Naive thymus-derived CD4-positive, alpha-beta T cell (primary cell): ENCODE data around the gene KDM4B. TPM values are rescaled to one million over a fixed set of nuclear protein-coding genes. Genes with fewer than 3 reads are reported as not detected.

Source experiments
- ATAC-seq: fragments of 150-1000 bp; cut with Tn5 transposase; 2 replicates; pipeline ENCODE4 v1.10.0; 2021; ENCODE audit warnings: mild to moderate bottlenecking, moderate library complexity
- CTCF ChIA-PET: fragments of 350-600 bp; sonication (Branson Sonifier 250); formaldehyde crosslinking; loops from one replicate; lab custom pipeline; 2021; ENCODE audit warnings: antibody characterized with exemption; lab: Charles Lee
- POLR2A ChIA-PET: fragments of 350-600 bp; sonication (Branson Sonifier 250); formaldehyde crosslinking; loops from one replicate; lab custom pipeline; 2021; ENCODE audit warnings: antibody characterized with exemption, inconsistent platforms; lab: Charles Lee
- DNase-seq, 9 donors: peaks; one replicate each; pipeline versions ENCODE4 v3.0.0 to v3.0.0-alpha.2; 2020 to 2022; ENCODE audit warnings: mixed read lengths in 1 of 9
- H3K27ac ChIP-seq: one replicate; pipeline ENCODE4 v1.7.0; 2013; ENCODE audit warnings: mild to moderate bottlenecking, low read depth, low read length, moderate library complexity
- H3K27me3 ChIP-seq, 2 donors: one replicate each; pipeline ENCODE4 v1.7.0; 2013; ENCODE audit warnings: low read length in 2 of 2, mild to moderate bottlenecking in 2 of 2, moderate library complexity in 2 of 2; ENCODE audit not compliant: control insufficient read depth in 2 of 2, insufficient read depth in 2 of 2
- H3K36me3 ChIP-seq, 3 experiments: 1 replicate in 2 of 3; 2 replicates in 1 of 3; pipeline ENCODE4 v1.7.0; 2013; ENCODE audit warnings: low read length in 3 of 3, mild to moderate bottlenecking in 3 of 3, moderate library complexity in 1 of 3; ENCODE audit not compliant: insufficient read depth in 3 of 3, control insufficient read depth in 2 of 3
- H3K4me1 ChIP-seq, 2 donors: one replicate each; pipeline ENCODE4 v1.7.0; 2013; ENCODE audit warnings: low read length in 2 of 2, mild to moderate bottlenecking in 2 of 2, moderate library complexity in 1 of 2; ENCODE audit not compliant: control insufficient read depth in 2 of 2, insufficient read depth in 2 of 2
- H3K4me3 ChIP-seq: 2 replicates; pipeline ENCODE4 v1.7.0; 2013; ENCODE audit warnings: mild to moderate bottlenecking, low read length
- H3K9me3 ChIP-seq, 3 experiments: 1 replicate in 2 of 3; 2 replicates in 1 of 3; pipeline ENCODE4 v1.7.0; 2013; ENCODE audit warnings: low read length in 3 of 3; ENCODE audit not compliant: control insufficient read depth in 2 of 3
- H3K27ac Mint-ChIP-seq, 9 donors: one replicate each; pipeline ENCODE4 v1.8.0; 2020 to 2022; ENCODE audit warnings: mixed read lengths in 9 of 9, mild to moderate bottlenecking in 8 of 9, moderate library complexity in 5 of 9, inconsistent platforms in 2 of 9
- H3K27me3 Mint-ChIP-seq, 5 donors: one replicate each; pipeline ENCODE4 v1.8.0; 2021 to 2022; ENCODE audit warnings: mixed read lengths in 5 of 5, mild to moderate bottlenecking in 1 of 5
- H3K36me3 Mint-ChIP-seq, 5 donors: one replicate each; pipeline ENCODE4 v1.8.0; 2020 to 2022; ENCODE audit warnings: mixed read lengths in 5 of 5, mild to moderate bottlenecking in 3 of 5, inconsistent platforms in 1 of 5
- H3K4me1 Mint-ChIP-seq, 7 donors: one replicate each; pipeline ENCODE4 v1.8.0; 2020 to 2022; ENCODE audit warnings: mixed read lengths in 7 of 7, mild to moderate bottlenecking in 3 of 7, inconsistent platforms in 1 of 7
- H3K4me3 Mint-ChIP-seq, 10 donors: one replicate each; pipeline ENCODE4 v1.8.0; 2020 to 2022; ENCODE audit warnings: mild to moderate bottlenecking in 10 of 10, mixed read lengths in 10 of 10, moderate library complexity in 6 of 10, inconsistent platforms in 2 of 10
- H3K9me3 Mint-ChIP-seq, 11 donors: one replicate each; pipeline ENCODE4 v1.8.0; 2020 to 2022; ENCODE audit warnings: mixed read lengths in 11 of 11, mild to moderate bottlenecking in 4 of 11, inconsistent platforms in 1 of 11, moderate library complexity in 1 of 11
- intact Hi-C, 2 donors: fragments of 100-400 bp; cut with micrococcal nuclease; formaldehyde crosslinking; loops; one replicate each; pipeline ENCODE4 v1.15.1; 2023
- polyA plus RNA-seq, 2 donors: library from polyadenylated mRNA; unstranded; fragments of 300-500 nt; fragmentation: Illumina TruSeq; gene quantifications; one replicate each; pipeline ENCODE4 v1.2.3, GENCODE V29; 2021
- total RNA-seq, 6 experiments: library from RNA in 5 of 6; stranded (reverse) in 5 of 6; gene quantifications; 1 replicate in 5 of 6; 2 replicates in 1 of 6; pipeline ENCODE4 v1.2.3 and lab custom pipeline; 2021 to 2026

Gene KDM4B
- total and polyA plus RNA-seq, 7 experiments from 2014 or later, result 8.1 to 78.0 (median 46.7) TPM

- peaks cover 0 to 6% (median 0%) of the 10 kb centered on the region in 7 donors for H3K4me1 Mint-ChIP-seq
- intact Hi-C loops, result no loop called here
- Histone ChIP-seq H3K9me3 (no peaks in the 10 kb centered on the region), H3K36me3 (peaks cover 0 to 54% (median 1%) of the 10 kb centered on the region in 3 experiments), H3K4me3 (no peak overlapping the region), H3K27me3 (no peaks in the 10 kb centered on the region), H3K27ac (no peak overlapping the region), H3K4me1 (no peaks in the 10 kb centered on the region)
- H3K9me3 Mint-ChIP-seq, result peaks cover 0 to 2% (median 0%) of the 10 kb centered on the region in 11 donors
- no peak overlapping the region for H3K4me3 Mint-ChIP-seq
- H3K27ac Mint-ChIP-seq, result no peak overlapping the region
- ChIA-PET CTCF (no interaction called here), POLR2A (no interaction called here)
- no peaks in the 10 kb centered on the region for H3K27me3 Mint-ChIP-seq
- H3K36me3 Mint-ChIP-seq, result peaks cover 0 to 13% (median 4%) of the 10 kb centered on the region in 5 donors
- no peak for ATAC-seq
- DNase-seq, result no peak
Measured at GRCh38 chr19:5068233-5069072, 99.5 kb downstream of the KDM4B start.

- Histone ChIP-seq H3K9me3 (no peaks in the 10 kb centered on the region), H3K4me3 (no peak overlapping the region), H3K27me3 (no peaks in the 10 kb centered on the region), H3K27ac (no peak overlapping the region), H3K36me3 (peaks cover 0 to 39% (median 0%) of the 10 kb centered on the region in 3 experiments), H3K4me1 (peaks cover 0 to 4% of the 10 kb centered on the region in 2 donors)
- no peaks in the 10 kb centered on the region for H3K27me3 Mint-ChIP-seq
- H3K4me3 Mint-ChIP-seq, result no peak overlapping the region
- H3K9me3 Mint-ChIP-seq, result no peaks in the 10 kb centered on the region
- no peak overlapping the region for H3K27ac Mint-ChIP-seq
- POLR2A ChIA-PET, result no interaction called here
- peaks cover 0 to 17% (median 3%) of the 10 kb centered on the region in 7 donors for H3K4me1 Mint-ChIP-seq
- DNase-seq, result no peak
- no peak for ATAC-seq
- intact Hi-C loops, result no loop called here
- H3K36me3 Mint-ChIP-seq, result peaks cover 0 to 8% (median 0%) of the 10 kb centered on the region in 5 donors
- CTCF ChIA-PET, result interaction anchor here (1.1 kb wide), 1 partner anchor 39 kb away, joined by 4 read pairs; no protein-coding TSS in a partner anchor
Measured at GRCh38 chr19:5070331-5070730, 101.4 kb downstream of the KDM4B start.

GRCh38 chr19:5070930-5071329, 102.0 kb downstream of the KDM4B start:
- Mint-ChIP-seq H3K27me3 (no peaks in the 10 kb centered on the region), H3K27ac (peak overlapping the region in 1 of 9 donors; percentile 25), H3K4me3 (no peak overlapping the region), H3K9me3 (no peaks in the 10 kb centered on the region), H3K4me1 (peaks cover 0 to 17% (median 3%) of the 10 kb centered on the region in 7 donors), H3K36me3 (peaks cover 0 to 8% (median 0%) of the 10 kb centered on the region in 5 donors)
- Histone ChIP-seq H3K27me3 (no peaks in the 10 kb centered on the region), H3K36me3 (peaks cover 0 to 39% (median 0%) of the 10 kb centered on the region in 3 experiments), H3K4me1 (peaks cover 0 to 4% of the 10 kb centered on the region in 2 donors), H3K4me3 (no peak overlapping the region), H3K27ac (no peak overlapping the region), H3K9me3 (no peaks in the 10 kb centered on the region)
- no peak for ATAC-seq
- DNase-seq, result no peak
- intact Hi-C loops, result no loop called here
- CTCF ChIA-PET, result no interaction called here
- POLR2A ChIA-PET, result no interaction called here

DNA sequence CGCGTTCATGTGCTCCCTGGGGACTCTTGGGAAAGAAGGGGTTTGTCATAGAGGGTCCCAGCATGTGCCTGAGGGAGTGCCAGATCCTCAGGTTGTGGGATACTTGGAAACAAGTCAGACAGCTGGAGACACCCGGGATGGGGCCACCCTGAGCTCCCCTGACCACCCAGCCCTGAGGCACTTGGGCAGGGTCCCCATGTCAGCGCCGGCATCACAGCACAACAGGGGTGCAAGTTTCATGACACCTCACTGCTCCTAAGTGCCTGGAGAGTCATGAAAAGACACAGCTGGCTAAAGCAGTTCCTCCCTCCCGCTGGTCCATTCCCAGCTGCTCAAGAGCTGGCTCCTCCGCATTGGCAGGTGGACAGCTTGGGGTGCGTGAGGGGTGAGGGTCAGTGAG, 102.7 kb downstream of the KDM4B start:
- H3K27me3 Mint-ChIP-seq, result no peaks in the 10 kb centered on the region
- no peak for DNase-seq
- Histone ChIP-seq H3K36me3 (peaks cover 0 to 37% (median 0%) of the 10 kb centered on the region in 3 experiments), H3K4me3 (no peak overlapping the region), H3K27ac (no peak overlapping the region), H3K9me3 (no peaks in the 10 kb centered on the region), H3K4me1 (peaks cover 0 to 4% of the 10 kb centered on the region in 2 donors), H3K27me3 (no peaks in the 10 kb centered on the region)
- intact Hi-C loops, result no loop called here
- CTCF ChIA-PET, result no interaction called here
- ATAC-seq, result no peak
- peaks cover 0 to 19% (median 3%) of the 10 kb centered on the region in 7 donors for H3K4me1 Mint-ChIP-seq
- no peak overlapping the region for H3K4me3 Mint-ChIP-seq
- H3K36me3 Mint-ChIP-seq, result peaks cover 0 to 4% (median 0%) of the 10 kb centered on the region in 5 donors
- no peaks in the 10 kb centered on the region for H3K9me3 Mint-ChIP-seq
- H3K27ac Mint-ChIP-seq, result no peak overlapping the region
- POLR2A ChIA-PET, result interaction anchor here (0.7 kb wide), 1 partner anchor 32 kb away, joined by 3 read pairs; no protein-coding TSS in a partner anchor

- peaks cover 0 to 40% (median 0%) of the 10 kb centered on the region in 3 experiments for H3K36me3 ChIP-seq
- no peaks in the 10 kb centered on the region for H3K27me3 ChIP-seq
- Mint-ChIP-seq H3K36me3 (peaks cover 0 to 5% (median 0%) of the 10 kb centered on the region in 5 donors), H3K27ac (no peak overlapping the region), H3K4me1 (peaks cover 0 to 21% (median 3%) of the 10 kb centered on the region in 7 donors), H3K27me3 (no peaks in the 10 kb centered on the region), H3K4me3 (no peak overlapping the region), H3K9me3 (no peaks in the 10 kb centered on the region)
- no peak for DNase-seq
- peaks cover 0 to 4% of the 10 kb centered on the region in 2 donors for H3K4me1 ChIP-seq
- H3K9me3 ChIP-seq, result no peaks in the 10 kb centered on the region
- no peak for ATAC-seq
- H3K27ac ChIP-seq, result no peak overlapping the region
- CTCF ChIA-PET, result no interaction called here
- POLR2A ChIA-PET, result interaction anchor here (0.7 kb wide), 1 partner anchor 33 kb away, joined by 3 read pairs; no protein-coding TSS in a partner anchor
- H3K4me3 ChIP-seq, result no peak overlapping the region
- intact Hi-C loops, result no loop called here
Measured at GRCh38 chr19:5072115-5072514, 103.2 kb downstream of the KDM4B start.

GRCh38 chr19:5073153-5073844, 104.4 kb downstream of the KDM4B start:
- Mint-ChIP-seq H3K4me1 (peaks cover 0 to 21% (median 3%) of the 10 kb centered on the region in 7 donors), H3K4me3 (no peak overlapping the region), H3K27ac (peak overlapping the region in 2 of 9 donors; percentile 18 to 71), H3K36me3 (peaks cover 0 to 12% (median 3%) of the 10 kb centered on the region in 5 donors), H3K27me3 (no peaks in the 10 kb centered on the region), H3K9me3 (no peaks in the 10 kb centered on the region)
- Histone ChIP-seq H3K4me1 (peaks cover 0 to 4% of the 10 kb centered on the region in 2 donors), H3K27ac (no peak overlapping the region), H3K4me3 (no peak overlapping the region), H3K36me3 (peaks cover 0 to 49% (median 0%) of the 10 kb centered on the region in 3 experiments), H3K27me3 (no peaks in the 10 kb centered on the region), H3K9me3 (no peaks in the 10 kb centered on the region)
- DNase-seq (no peak), ATAC-seq (no peak)
- CTCF ChIA-PET, result no interaction called here
- intact Hi-C loops, result no loop called here
- POLR2A ChIA-PET, result no interaction called here
